Liver (tissue), 9 donors: Measurements from ENCODE around the gene NOX3. TPM values are rescaled to one million over a fixed set of nuclear protein-coding genes. Genes with fewer than 3 reads are reported as not detected.

Source experiments
- DNase-seq: peaks from one replicate; pipeline ENCODE4 v3.0.0-alpha.2; 2017; ENCODE audit warnings: low spot score
- H3K27ac ChIP-seq, 2 donors: one replicate each; pipeline ENCODE4 v1.7.0; 2013; ENCODE audit warnings: inconsistent platforms in 2 of 2, low read length in 2 of 2, control low read depth in 1 of 2, low read depth in 1 of 2, mild to moderate bottlenecking in 1 of 2
- H3K27me3 ChIP-seq, 4 donors: one replicate each; pipeline versions ENCODE4 v1.6.1 to v1.7.0; 2013; ENCODE audit warnings: low read length in 3 of 4, inconsistent platforms in 1 of 4, mild to moderate bottlenecking in 1 of 4, moderate library complexity in 1 of 4; ENCODE audit not compliant: control insufficient read depth in 4 of 4, insufficient read depth in 4 of 4
- H3K36me3 ChIP-seq, 4 donors: one replicate each; pipeline versions ENCODE4 v1.6.1 to v1.7.0; 2013; ENCODE audit warnings: low read length in 3 of 4, mild to moderate bottlenecking in 3 of 4, low read depth in 1 of 4, moderate library complexity in 1 of 4; ENCODE audit not compliant: control insufficient read depth in 4 of 4, insufficient read depth in 3 of 4
- H3K4me1 ChIP-seq, 4 donors: one replicate each; pipeline versions ENCODE4 v1.6.1 to v1.7.0; 2013; ENCODE audit warnings: low read length in 3 of 4, mild to moderate bottlenecking in 3 of 4, moderate library complexity in 1 of 4; ENCODE audit not compliant: control insufficient read depth in 4 of 4, insufficient read depth in 4 of 4
- H3K4me3 ChIP-seq, 3 donors: one replicate each; pipeline versions ENCODE4 v1.6.1 to v1.7.0; 2013; ENCODE audit warnings: low read length in 3 of 3, control low read depth in 1 of 3, low read depth in 1 of 3, mild to moderate bottlenecking in 1 of 3
- H3K9ac ChIP-seq, 2 donors: one replicate each; pipeline ENCODE4 v1.7.0; 2013; ENCODE audit warnings: low read length in 2 of 2, mild to moderate bottlenecking in 2 of 2, moderate library complexity in 2 of 2, control low read depth in 1 of 2, low read depth in 1 of 2
- H3K9me3 ChIP-seq, 4 donors: one replicate each; pipeline versions ENCODE4 v1.6.1 to v1.7.0; 2013; ENCODE audit warnings: low read length in 3 of 4; ENCODE audit not compliant: control insufficient read depth in 4 of 4
- EGR1 ChIP-seq, 2 donors: IDR thresholded peaks; 2 replicates each; pipeline ENCODE4 v1.6.1; 2016 to 2018; ENCODE audit warnings: antibody characterized with exemption in 2 of 2, low read depth in 2 of 2
- FOXA2 ChIP-seq: IDR thresholded peaks from 2 replicates; pipeline ENCODE4 v1.6.1; 2016; ENCODE audit warnings: antibody characterized with exemption
- GABPA ChIP-seq, 2 donors: IDR thresholded peaks in 1 of 2; conservative IDR thresholded peaks in 1 of 2; 2 replicates each; pipeline ENCODE4 v1.6.1; 2016; ENCODE audit warnings: antibody characterized with exemption in 2 of 2, mild to moderate bottlenecking in 1 of 2, moderate library complexity in 1 of 2
- HNF4A ChIP-seq, 2 donors: conservative IDR thresholded peaks; 2 replicates each; pipeline ENCODE4 v1.6.1; 2016; ENCODE audit warnings: antibody characterized with exemption in 2 of 2, mild to moderate bottlenecking in 2 of 2
- HNF4G ChIP-seq: IDR thresholded peaks from 2 replicates; pipeline ENCODE4 v1.6.1; 2016; ENCODE audit warnings: antibody characterized with exemption
- JUND ChIP-seq, 2 donors: IDR thresholded peaks; 2 replicates each; pipeline ENCODE4 v1.6.1; 2016; ENCODE audit warnings: antibody characterized with exemption in 2 of 2
- NR2F2 ChIP-seq: IDR thresholded peaks from 2 replicates; pipeline ENCODE4 v1.6.1; 2016; ENCODE audit warnings: antibody characterized with exemption
- RXRA ChIP-seq, 2 donors: IDR thresholded peaks; 2 replicates each; pipeline ENCODE4 v1.6.1; 2017 to 2018; ENCODE audit warnings: antibody characterized with exemption in 2 of 2, mild to moderate bottlenecking in 1 of 2
- SP1 ChIP-seq: IDR thresholded peaks from 2 replicates; pipeline ENCODE4 v1.6.1; 2018; ENCODE audit warnings: antibody characterized with exemption, mild to moderate bottlenecking
- TAF1 ChIP-seq: conservative IDR thresholded peaks from 2 replicates; pipeline ENCODE4 v1.6.1; 2016; ENCODE audit warnings: antibody characterized with exemption, mild to moderate bottlenecking
- YY1 ChIP-seq: IDR thresholded peaks from 2 replicates; pipeline ENCODE4 v1.6.1; 2016; ENCODE audit warnings: antibody characterized with exemption, mild to moderate bottlenecking
- WGBS: extraction: QIAGEN DNeasy Blood & Tissue Kit; methylation state at CpG from one replicate; pipeline ENCODE4 v1.1.7; 2013; 5-methylcytosine and 5-hydroxymethylcytosine counted together
- polyA plus RNA-seq, 2 donors: library from polyadenylated mRNA; stranded (reverse) in 1 of 2; unstranded in 1 of 2; fragments of 200-250 nt in 1 of 2; fragments of >200 nt in 1 of 2; fragmentation: Nextera tagmentation in 1 of 2; extraction: Ambion mirVana in 1 of 2; gene quantifications; one replicate each; pipeline versions ENCODE4 v1.2.1 to v1.2.3, GENCODE V29; 2013 to 2015
- total RNA-seq, 2 donors: library from RNA; depleted of rRNA; stranded (reverse); fragments of >200 nt; gene quantifications; one replicate each; pipeline ENCODE4 v1.2.3, GENCODE V29; 2014
- TF ChIP-seq, protein P1 (sequence below): IDR thresholded peaks from 2 replicates; pipeline ENCODE4 v1.6.1; 2016; ENCODE audit warnings: antibody characterized with exemption
- TF ChIP-seq, protein P2 (sequence below): fragments of 150-350 bp; IDR thresholded peaks from 2 replicates; pipeline ENCODE4 v1.5.1; 2017; ENCODE audit warnings: improper control_type of control experiment, low read depth, low read length; ENCODE audit not compliant: missing input control
- TF ChIP-seq, protein P3 (sequence below): IDR thresholded peaks from 2 replicates; pipeline ENCODE4 v1.6.1; 2016; ENCODE audit warnings: antibody characterized with exemption
- donor health status: healthy.
- donor health status: healthy.
- donor health status: healthy.
- donor health status: healthy.
- donor health status: healthy.

NOX3 gene
- total and polyA plus RNA-seq, 4 donors, result not detected

DNA sequence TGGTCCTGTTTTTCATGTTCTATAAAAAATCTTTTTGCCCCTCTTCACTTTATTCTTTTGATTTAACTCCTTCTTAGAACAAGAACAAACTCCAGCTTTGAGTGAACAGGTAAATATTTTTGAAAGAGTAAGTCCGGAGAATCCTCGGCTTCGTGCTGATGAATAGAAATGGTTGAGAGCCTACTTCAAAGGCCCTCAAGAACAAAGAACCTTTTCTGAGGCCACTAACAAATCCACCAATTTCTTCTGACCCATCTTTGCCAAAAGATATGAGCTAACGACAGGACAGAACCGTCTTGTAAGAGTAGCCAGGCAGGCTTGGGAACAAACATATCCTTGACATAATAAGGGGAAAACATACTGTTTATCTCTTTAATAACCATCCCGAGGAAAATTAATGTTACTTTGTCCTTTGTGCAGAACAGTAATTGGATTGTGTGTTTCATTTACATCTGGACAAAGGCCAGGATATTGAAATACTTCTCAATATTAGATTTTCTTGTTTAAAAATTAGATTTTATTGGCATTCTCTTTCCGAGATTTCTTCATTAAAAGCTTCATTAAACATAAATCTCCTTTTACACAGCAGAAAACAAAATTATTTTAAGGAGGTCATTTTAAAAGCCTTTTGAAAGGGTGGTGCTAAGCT lies 52.9 kb downstream of the NOX3 start:
- no peak overlapping the region for H3K4me3 ChIP-seq
- H3K4me1 ChIP-seq, result no peaks in the 10 kb centered on the region
- no peak overlapping the region for H3K27ac ChIP-seq
- DNase-seq, result no peak
- TF ChIP-seq EGR1 (IDR thresholded peaks at IDR 0.05; ENCODE audit: low read depth in 2 of 2) (no peak), TAF1 (no peak), RXRA (IDR thresholded peaks at IDR 0.05) (no peak), JUND (IDR thresholded peaks at IDR 0.05) (no peak), GABPA (IDR thresholded peaks at IDR 0.05 in 1 of 2, conservative IDR thresholded peaks at IDR 0.05 in 1 of 2) (no peak), HNF4A (conservative IDR thresholded peaks at IDR 0.05) (no peak), SP1 (no peak), FOXA2 (no peak), NR2F2 (no peak), HNF4G (no peak)
- TF ChIP-seq, protein P1, sequence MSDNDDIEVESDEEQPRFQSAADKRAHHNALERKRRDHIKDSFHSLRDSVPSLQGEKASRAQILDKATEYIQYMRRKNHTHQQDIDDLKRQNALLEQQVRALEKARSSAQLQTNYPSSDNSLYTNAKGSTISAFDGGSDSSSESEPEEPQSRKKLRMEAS, result no peak
- TF ChIP-seq, protein P2, sequence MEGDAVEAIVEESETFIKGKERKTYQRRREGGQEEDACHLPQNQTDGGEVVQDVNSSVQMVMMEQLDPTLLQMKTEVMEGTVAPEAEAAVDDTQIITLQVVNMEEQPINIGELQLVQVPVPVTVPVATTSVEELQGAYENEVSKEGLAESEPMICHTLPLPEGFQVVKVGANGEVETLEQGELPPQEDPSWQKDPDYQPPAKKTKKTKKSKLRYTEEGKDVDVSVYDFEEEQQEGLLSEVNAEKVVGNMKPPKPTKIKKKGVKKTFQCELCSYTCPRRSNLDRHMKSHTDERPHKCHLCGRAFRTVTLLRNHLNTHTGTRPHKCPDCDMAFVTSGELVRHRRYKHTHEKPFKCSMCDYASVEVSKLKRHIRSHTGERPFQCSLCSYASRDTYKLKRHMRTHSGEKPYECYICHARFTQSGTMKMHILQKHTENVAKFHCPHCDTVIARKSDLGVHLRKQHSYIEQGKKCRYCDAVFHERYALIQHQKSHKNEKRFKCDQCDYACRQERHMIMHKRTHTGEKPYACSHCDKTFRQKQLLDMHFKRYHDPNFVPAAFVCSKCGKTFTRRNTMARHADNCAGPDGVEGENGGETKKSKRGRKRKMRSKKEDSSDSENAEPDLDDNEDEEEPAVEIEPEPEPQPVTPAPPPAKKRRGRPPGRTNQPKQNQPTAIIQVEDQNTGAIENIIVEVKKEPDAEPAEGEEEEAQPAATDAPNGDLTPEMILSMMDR, result no peak
- no peaks in the 10 kb centered on the region for H3K9me3 ChIP-seq
- no peak overlapping the region for H3K9ac ChIP-seq
- WGBS, result 81% methylated on average over 7 of the region's 7 CpGs
- no peaks in the 10 kb centered on the region for H3K27me3 ChIP-seq
- no peaks in the 10 kb centered on the region for H3K36me3 ChIP-seq

DNA sequence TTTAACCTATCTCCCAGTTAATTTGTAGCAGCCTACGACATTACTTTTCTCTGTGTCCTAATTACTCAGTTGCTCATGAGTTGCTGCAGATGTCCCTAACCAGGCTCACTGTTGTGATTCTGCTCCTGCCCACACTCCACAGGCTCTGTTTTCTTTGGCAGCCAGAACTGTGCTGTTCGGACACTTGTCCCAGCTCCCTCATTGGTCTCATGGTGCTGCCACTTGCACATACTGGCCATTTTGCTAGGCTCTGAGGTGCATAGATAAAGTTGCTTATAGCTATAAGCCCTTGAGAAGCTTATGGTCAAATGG lies 55.0 kb downstream of the NOX3 start:
- Histone ChIP-seq H3K9ac (no peak overlapping the region), H3K9me3 (no peaks in the 10 kb centered on the region), H3K36me3 (no peaks in the 10 kb centered on the region), H3K4me1 (no peaks in the 10 kb centered on the region), H3K4me3 (no peak overlapping the region), H3K27ac (no peak overlapping the region), H3K27me3 (no peaks in the 10 kb centered on the region)
- no peak for DNase-seq
- TF ChIP-seq SP1, result no peak
- TF ChIP-seq, protein P3, sequence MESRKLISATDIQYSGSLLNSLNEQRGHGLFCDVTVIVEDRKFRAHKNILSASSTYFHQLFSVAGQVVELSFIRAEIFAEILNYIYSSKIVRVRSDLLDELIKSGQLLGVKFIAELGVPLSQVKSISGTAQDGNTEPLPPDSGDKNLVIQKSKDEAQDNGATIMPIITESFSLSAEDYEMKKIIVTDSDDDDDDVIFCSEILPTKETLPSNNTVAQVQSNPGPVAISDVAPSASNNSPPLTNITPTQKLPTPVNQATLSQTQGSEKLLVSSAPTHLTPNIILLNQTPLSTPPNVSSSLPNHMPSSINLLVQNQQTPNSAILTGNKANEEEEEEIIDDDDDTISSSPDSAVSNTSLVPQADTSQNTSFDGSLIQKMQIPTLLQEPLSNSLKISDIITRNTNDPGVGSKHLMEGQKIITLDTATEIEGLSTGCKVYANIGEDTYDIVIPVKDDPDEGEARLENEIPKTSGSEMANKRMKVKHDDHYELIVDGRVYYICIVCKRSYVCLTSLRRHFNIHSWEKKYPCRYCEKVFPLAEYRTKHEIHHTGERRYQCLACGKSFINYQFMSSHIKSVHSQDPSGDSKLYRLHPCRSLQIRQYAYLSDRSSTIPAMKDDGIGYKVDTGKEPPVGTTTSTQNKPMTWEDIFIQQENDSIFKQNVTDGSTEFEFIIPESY, result no peak
- no peak for TF ChIP-seq JUND (IDR thresholded peaks at IDR 0.05)
- TF ChIP-seq GABPA (IDR thresholded peaks at IDR 0.05 in 1 of 2, conservative IDR thresholded peaks at IDR 0.05 in 1 of 2), result no peak
- no peak for TF ChIP-seq YY1
- 79% methylated on average over 2 of the region's 2 CpGs for WGBS
